AG09319 (cell line): ENCODE results near the gene MAN2B2.

ENCODE experiments used
- DNase-seq: peaks from one replicate; pipeline ENCODE4 v3.0.0-alpha.2; 2010; ENCODE audit warnings: low read depth; ENCODE audit errors: extremely low read depth
- TF ChIP-seq, protein P1 (sequence below): IDR thresholded peaks from 2 replicates; pipeline ENCODE4 v1.5.1; 2011; ENCODE audit warnings: low read depth, mild to moderate bottlenecking, inconsistent platforms, low read length, moderate library complexity

Gene MAN2B2

DNA sequence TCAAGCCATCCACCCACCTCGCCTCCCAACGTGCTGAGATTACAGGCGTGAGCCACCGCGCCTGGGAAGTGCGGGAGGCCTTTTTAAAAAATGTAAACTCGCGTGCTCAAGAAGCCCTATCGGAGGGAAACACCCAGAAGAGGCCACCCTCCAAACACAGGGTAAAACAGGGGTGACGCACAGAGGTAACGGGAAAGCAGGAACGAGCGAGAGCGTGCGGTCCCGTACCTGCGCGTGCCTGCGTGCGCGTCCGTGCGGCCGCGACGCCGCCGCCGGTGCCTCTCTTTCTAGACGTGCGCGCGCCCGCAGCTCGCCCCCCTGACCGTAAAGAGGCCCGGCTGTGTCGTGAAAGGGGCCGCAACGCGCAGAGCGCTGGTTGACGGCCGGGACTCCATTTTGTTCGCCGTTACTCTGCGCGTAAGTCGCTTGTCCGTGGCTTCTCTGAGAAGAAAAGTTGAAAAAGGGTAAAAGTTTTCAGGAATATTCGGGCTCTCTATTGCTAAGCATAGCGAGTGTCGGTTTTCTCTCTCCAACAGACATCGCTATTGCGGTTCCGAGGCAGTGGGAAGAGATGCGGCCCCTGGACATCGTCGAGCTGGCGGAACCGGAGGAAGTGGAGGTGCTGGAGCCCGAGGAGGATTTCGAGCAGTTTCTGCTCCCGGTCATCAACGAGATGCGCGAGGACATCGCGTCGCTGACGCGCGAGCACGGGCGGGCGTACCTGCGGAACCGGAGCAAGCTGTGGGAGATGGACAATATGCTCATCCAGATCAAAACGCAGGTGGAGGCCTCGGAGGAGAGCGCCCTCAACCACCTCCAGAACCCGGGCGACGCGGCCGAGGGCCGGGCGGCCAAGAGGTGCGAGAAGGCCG is 65.5 kb downstream of the MAN2B2 start, which contains the start of gene MRFAP1:
TSS of gene MRFAP1 (plus strand) at position 394 of the 872 bp plus-strand sequence. CDS start at position 572, 178 bp downstream.
- TF ChIP-seq, protein P1, sequence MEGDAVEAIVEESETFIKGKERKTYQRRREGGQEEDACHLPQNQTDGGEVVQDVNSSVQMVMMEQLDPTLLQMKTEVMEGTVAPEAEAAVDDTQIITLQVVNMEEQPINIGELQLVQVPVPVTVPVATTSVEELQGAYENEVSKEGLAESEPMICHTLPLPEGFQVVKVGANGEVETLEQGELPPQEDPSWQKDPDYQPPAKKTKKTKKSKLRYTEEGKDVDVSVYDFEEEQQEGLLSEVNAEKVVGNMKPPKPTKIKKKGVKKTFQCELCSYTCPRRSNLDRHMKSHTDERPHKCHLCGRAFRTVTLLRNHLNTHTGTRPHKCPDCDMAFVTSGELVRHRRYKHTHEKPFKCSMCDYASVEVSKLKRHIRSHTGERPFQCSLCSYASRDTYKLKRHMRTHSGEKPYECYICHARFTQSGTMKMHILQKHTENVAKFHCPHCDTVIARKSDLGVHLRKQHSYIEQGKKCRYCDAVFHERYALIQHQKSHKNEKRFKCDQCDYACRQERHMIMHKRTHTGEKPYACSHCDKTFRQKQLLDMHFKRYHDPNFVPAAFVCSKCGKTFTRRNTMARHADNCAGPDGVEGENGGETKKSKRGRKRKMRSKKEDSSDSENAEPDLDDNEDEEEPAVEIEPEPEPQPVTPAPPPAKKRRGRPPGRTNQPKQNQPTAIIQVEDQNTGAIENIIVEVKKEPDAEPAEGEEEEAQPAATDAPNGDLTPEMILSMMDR = no peak
- DNase-seq = peak; percentile 77

DNA sequence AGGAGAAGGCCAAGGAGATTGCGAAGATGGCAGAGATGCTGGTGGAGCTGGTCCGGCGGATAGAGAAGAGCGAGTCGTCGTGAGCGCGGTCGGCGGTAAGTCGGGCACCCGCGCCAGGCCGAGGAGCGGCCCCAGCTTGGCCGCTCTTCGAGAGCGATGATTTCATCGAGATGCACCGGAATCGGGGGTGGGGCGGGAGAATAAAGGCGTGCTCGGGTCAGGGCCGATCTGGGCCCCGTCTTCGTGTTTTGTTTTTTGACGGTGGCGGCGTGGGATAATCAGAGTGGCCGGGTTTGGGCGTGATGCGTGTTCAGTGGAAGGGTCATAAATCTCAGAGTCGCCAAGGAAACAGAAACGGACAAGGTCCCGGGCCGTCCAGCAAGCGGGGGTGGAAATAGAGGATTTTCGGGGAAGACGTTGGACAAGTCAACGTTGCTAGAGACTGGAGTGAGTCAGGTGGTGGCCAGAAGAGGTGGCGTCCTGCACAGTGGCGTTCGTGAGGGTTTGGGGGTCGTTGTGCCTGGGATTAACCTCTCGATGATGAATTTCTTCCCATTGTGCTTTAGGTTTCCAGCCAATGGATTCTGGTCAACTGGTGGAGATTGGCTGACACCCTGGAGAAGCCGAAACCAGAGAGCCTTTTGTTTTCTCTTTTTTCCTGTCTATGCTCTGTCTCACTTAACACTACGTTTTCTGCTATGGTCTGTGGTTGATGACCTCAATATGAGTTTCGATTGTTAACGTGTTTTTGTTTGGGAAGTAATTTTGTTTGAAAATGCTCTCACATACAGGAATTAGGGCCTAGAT is 66.4 kb downstream of the MAN2B2 start:
- DNase-seq = no peak
- TF ChIP-seq, protein P1 = no peak

DNA sequence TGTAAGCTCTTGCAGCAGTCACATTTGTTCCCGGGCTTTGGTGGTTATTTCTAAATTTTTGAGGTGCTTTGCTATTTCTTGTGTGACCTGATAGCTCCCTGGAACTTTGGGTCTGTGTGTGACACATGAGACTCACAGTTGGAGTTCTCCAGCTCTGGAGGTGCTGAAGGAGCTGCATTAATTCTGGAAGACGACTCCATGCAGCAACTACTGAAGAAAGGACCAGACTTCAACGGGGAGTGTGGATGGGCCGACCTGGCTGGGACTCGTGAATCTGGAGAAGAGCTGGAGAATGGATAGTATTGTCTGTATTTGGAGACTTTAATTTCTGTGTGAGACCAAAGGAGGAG is 67.0 kb downstream of the MAN2B2 start:
- DNase-seq = no peak

DNA sequence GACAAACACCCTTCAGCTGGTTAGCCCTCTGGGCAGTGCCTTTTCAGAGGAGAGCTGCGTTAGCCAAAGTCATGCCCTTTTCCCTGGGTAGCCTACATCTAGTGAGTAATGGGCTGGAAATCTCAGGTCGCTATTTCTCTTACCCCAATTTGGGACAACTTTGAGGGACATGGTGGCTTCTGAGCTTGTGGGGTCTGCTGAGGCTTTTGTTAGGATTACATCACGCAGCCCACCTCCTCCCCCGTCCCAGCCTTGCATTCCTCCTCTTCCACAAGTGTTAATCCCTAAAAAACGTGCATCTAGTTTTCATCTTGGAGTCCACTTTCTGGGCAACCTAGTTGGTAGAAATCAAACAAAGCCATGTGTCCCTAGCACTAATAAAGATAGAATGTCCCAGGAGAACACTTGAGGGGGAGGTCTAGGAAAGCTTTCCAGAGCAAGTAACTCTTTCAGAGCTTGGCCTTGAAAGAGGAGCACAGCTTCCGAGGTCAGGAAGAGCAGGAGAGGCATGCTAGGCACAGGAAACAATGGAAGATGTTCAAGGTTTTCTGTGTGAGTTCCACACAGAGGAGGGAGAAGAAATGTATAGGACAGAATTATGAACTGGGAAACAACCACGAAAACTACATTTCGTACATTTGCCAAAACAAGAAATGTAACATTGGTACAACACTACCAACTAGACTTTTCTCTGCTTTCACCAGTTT is 68.3 kb downstream of the MAN2B2 start:
- no peak for DNase-seq
- TF ChIP-seq, protein P1 = no peak

More for the DNA sequence above, 67.0 kb downstream of the MAN2B2 start:
- TF ChIP-seq, protein P1 = no peak

DNA sequence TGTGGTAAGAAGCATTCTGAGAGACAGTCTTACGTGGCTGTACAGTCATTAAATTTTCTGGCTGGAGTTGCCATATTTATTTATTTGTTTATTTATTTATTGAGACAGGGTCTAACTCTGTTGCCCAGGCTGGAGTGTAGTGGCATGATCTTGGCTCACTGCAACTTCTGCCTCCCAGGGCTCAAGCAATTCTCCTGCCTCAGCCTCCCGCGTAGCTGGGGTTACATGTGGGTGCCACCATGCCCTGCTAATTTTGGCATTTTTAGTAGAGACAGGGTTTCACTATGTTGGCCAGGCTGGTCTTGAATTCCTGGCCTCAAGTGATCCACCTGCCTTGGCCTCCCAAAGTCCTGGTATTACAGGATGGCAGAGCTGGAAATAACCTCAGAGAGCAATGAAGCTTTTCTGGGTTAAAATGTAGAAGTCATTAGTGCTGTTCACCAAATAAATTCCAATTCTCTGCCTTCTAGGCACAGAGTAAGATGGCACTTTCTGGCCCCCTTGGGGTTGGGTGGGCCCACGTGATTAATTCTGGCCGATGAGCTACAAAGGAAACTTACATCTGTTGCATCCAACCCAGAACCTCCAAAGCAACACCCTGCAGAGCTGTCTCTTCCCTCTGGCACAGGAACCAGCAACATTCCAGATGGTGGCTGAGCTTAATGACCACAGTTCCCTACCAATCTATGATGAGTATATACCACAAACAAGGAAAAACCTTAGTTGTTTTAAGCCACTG is 70.0 kb downstream of the MAN2B2 start:
- TF ChIP-seq, protein P1 = no peak
- no peak for DNase-seq

DNA sequence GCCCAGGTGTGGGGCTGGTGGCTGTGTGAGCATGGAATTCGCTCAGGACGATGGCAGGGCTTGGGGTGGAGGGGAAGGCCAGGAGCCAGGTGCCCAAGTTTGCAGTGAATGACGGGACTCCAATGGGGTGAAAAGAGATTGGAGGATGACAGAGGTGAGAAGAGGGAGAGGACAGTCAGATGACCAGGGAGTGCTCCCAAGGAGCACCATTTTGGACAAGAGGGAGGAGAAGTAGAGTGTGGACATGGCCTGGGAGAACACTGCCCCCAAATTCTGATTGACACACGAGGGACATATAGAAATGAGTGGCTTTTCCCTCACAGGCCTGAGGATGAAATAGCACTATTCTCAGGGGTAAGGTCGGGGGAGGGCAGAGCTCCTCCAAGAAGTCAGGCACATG is 72.2 kb downstream of the MAN2B2 start:
- no peak for DNase-seq

More for the DNA sequence above, 72.2 kb downstream of the MAN2B2 start:
- TF ChIP-seq, protein P1 = no peak
